ENCODE results near the gene RNF208.

DNA sequence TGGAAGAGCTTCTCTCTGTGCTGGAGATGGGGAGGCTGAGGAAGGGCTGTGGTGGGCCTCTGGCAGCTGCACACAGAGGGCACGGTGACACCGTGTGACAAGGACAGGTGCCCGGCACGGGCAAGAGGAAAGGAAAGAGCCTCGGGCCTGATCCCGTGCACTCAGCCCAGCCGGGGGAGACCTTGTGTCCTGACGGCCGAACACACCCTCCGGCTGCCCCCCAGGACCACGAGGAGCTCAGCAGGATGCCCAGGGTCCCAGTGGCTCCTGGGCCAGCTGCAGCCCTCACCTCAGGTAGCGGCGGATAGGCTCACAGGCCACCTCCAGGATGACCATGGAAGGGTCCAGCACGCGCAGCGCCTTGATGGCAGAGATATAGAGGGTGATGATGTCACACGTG is 39.2 kb downstream of the RNF208 start:
- TF ChIP-seq EZH2phosphoT487 (IDR thresholded peaks at IDR 0.05; ENCODE audit: borderline replicate concordance, low read length): no peak
- TF ChIP-seq, protein P1, sequence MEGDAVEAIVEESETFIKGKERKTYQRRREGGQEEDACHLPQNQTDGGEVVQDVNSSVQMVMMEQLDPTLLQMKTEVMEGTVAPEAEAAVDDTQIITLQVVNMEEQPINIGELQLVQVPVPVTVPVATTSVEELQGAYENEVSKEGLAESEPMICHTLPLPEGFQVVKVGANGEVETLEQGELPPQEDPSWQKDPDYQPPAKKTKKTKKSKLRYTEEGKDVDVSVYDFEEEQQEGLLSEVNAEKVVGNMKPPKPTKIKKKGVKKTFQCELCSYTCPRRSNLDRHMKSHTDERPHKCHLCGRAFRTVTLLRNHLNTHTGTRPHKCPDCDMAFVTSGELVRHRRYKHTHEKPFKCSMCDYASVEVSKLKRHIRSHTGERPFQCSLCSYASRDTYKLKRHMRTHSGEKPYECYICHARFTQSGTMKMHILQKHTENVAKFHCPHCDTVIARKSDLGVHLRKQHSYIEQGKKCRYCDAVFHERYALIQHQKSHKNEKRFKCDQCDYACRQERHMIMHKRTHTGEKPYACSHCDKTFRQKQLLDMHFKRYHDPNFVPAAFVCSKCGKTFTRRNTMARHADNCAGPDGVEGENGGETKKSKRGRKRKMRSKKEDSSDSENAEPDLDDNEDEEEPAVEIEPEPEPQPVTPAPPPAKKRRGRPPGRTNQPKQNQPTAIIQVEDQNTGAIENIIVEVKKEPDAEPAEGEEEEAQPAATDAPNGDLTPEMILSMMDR (IDR thresholded peaks at IDR 0.05; ENCODE audit: low read depth, low read length, poor library complexity, severe bottlenecking): no peak

Measured in DOHH2 (cell line).